ENCODE results near the gene ZCCHC7. TPM values are rescaled to one million over a fixed set of nuclear protein-coding genes. Genes with fewer than 3 reads are reported as not detected.

ZCCHC7 gene
- total and polyA plus RNA-seq, 4 donors: 3.3 to 9.7 (median 7.6) TPM

GRCh38 chr9:37236822-37237221 lies 116.4 kb downstream of the ZCCHC7 start:
- H3K27me3 ChIP-seq (ENCODE audit: control insufficient read depth in 4 of 4, insufficient read depth in 4 of 4, low read length in 3 of 4): no peaks in the 10 kb centered on the region
- H3K9ac ChIP-seq (ENCODE audit: low read depth in 1 of 2, low read length in 2 of 2): no peak overlapping the region
- 94% methylated on average over 2 of the region's 2 CpGs for WGBS
- no peak for TF ChIP-seq YY1 (IDR thresholded peaks at IDR 0.05)
- TF ChIP-seq ZBTB33 (IDR thresholded peaks at IDR 0.05): no peak
- no peak for TF ChIP-seq NR2F2 (IDR thresholded peaks at IDR 0.05)
- no peak for TF ChIP-seq ATF3 (IDR thresholded peaks at IDR 0.05)
- TF ChIP-seq HNF4G (IDR thresholded peaks at IDR 0.05): no peak
- DNase-seq (ENCODE audit: low spot score): no peak
- no peaks in the 10 kb centered on the region for H3K4me1 ChIP-seq (ENCODE audit: control insufficient read depth in 4 of 4, insufficient read depth in 4 of 4, low read length in 3 of 4)
- H3K27ac ChIP-seq (ENCODE audit: low read depth in 1 of 2, low read length in 2 of 2): no peak overlapping the region
- no peaks in the 10 kb centered on the region for H3K36me3 ChIP-seq (ENCODE audit: control insufficient read depth in 4 of 4, insufficient read depth in 3 of 4, low read depth in 1 of 4, low read length in 3 of 4)
- no peaks in the 10 kb centered on the region for H3K9me3 ChIP-seq (ENCODE audit: control insufficient read depth in 4 of 4, low read length in 3 of 4)
- no peak overlapping the region for H3K4me3 ChIP-seq (ENCODE audit: low read depth in 1 of 3, low read length in 3 of 3)

- Histone ChIP-seq H3K27ac (ENCODE audit: low read depth in 1 of 2, low read length in 2 of 2) (no peak overlapping the region), H3K9me3 (ENCODE audit: control insufficient read depth in 4 of 4, low read length in 3 of 4) (no peaks in the 10 kb centered on the region), H3K4me1 (ENCODE audit: control insufficient read depth in 4 of 4, insufficient read depth in 4 of 4, low read length in 3 of 4) (no peaks in the 10 kb centered on the region), H3K4me3 (ENCODE audit: low read depth in 1 of 3, low read length in 3 of 3) (no peak overlapping the region), H3K27me3 (ENCODE audit: control insufficient read depth in 4 of 4, insufficient read depth in 4 of 4, low read length in 3 of 4) (no peaks in the 10 kb centered on the region), H3K9ac (ENCODE audit: low read depth in 1 of 2, low read length in 2 of 2) (no peak overlapping the region), H3K36me3 (ENCODE audit: control insufficient read depth in 4 of 4, insufficient read depth in 3 of 4, low read depth in 1 of 4, low read length in 3 of 4) (no peaks in the 10 kb centered on the region)
- DNase-seq (ENCODE audit: low spot score): no peak
- TF ChIP-seq FOXA1 (IDR thresholded peaks at IDR 0.05) (no peak), RAD21 (IDR thresholded peaks at IDR 0.05) (no peak), REST (IDR thresholded peaks at IDR 0.05) (no peak), HNF4A (conservative IDR thresholded peaks at IDR 0.05) (no peak), FOXA2 (IDR thresholded peaks at IDR 0.05) (no peak), CTCF (IDR thresholded peaks at IDR 0.05; ENCODE audit: low read depth, low read length, missing input control) (no peak), YY1 (IDR thresholded peaks at IDR 0.05) (no peak), HNF4G (IDR thresholded peaks at IDR 0.05) (no peak), ATF3 (IDR thresholded peaks at IDR 0.05) (no peak), GABPA (IDR thresholded peaks at IDR 0.05 in 1 of 2, conservative IDR thresholded peaks at IDR 0.05 in 1 of 2) (no peak), JUND (IDR thresholded peaks at IDR 0.05) (no peak), SP1 (IDR thresholded peaks at IDR 0.05) (no peak), RXRA (IDR thresholded peaks at IDR 0.05) (no peak), TAF1 (conservative IDR thresholded peaks at IDR 0.05) (no peak), MAX (IDR thresholded peaks at IDR 0.05) (no peak), ZBTB33 (IDR thresholded peaks at IDR 0.05) (no peak)
Observed at GRCh38 chr9:37238122-37238521, 117.7 kb downstream of the ZCCHC7 start.
